Measurements from ENCODE around the gene UBE4B.

Gene UBE4B

GRCh38 chr1:10132852-10133251 lies 100.1 kb downstream of the UBE4B start:
- no peak for TF ChIP-seq CTCF (IDR thresholded peaks at IDR 0.05; ENCODE audit: borderline replicate concordance, insufficient read depth, low read depth, low read length)

DNA sequence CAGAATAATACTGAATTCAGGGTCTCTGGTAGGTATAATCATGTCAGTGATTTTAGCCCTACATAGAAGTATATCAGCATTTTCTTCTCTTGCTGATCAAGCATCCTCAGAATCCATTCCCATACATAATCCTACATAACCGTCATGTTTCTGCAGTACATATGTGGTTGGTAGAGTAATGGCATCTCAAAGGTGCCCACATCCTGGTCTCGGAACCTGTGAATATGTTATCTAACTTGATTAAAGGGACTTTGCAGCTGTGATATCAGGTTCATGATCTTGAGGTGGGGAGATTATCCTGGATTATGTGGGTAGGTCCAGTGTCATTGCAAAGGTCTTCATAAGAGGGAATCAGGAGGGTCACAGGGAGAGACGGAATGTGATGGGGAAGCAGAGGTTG lies 108.2 kb downstream of the UBE4B start:
- TF ChIP-seq CTCF (IDR thresholded peaks at IDR 0.05; ENCODE audit: borderline replicate concordance, insufficient read depth, low read depth, low read length): no peak
- H3K4me3 ChIP-seq (ENCODE audit: low read depth, low read length): no peak overlapping the region

More at GRCh38 chr1:10132852-10133251, 100.1 kb downstream of the UBE4B start:
- H3K4me3 ChIP-seq (ENCODE audit: low read depth, low read length): no peak overlapping the region

DNA sequence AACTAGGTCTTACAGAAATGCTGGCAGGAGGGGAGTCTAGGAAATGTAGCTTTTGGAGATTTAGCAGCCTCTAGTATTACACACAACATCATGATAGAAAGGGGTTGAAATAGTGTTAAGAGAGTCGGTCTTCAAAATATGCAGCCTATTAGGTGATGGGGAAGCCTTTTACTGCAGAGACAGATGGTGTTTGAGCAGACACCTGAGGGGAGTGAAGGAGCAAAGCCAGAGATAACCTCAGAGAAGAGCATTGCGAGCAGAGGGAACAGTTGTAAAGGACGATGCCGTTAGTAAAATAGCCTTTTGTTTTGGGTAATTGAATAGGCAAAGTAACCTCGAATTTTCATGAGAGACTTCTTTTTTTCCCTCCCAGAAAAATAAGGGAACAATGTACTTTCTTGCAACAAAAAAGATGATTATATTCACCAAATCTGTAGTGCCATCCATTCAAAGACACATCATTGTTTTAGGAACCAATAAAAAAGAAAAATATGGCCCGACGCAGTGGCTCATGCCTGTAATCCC lies 111.3 kb downstream of the UBE4B start:
- TF ChIP-seq CTCF (IDR thresholded peaks at IDR 0.05; ENCODE audit: borderline replicate concordance, insufficient read depth, low read depth, low read length): no peak
- no peak overlapping the region for H3K4me3 ChIP-seq (ENCODE audit: low read depth, low read length)

DNA sequence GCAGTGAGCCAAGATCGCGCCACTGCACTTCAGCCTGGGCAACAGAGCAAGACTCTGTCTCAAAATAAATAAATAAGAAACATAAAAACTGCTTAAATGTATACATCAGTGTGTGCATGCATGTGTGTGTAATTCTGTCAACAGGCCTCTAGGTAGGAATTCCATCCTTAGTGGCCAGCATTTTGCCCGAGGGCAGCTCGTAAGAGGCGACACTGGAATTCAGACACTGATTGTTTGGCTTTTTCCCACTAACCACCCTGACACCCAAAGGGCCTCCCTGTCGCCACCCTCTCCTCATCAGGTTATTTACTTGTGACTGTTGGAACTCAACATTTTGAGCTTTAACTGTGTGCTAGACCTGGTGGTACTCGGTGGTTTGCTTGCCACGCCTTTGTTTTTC lies 113.6 kb downstream of the UBE4B start:
- H3K4me3 ChIP-seq (ENCODE audit: low read depth, low read length): no peak overlapping the region
- no peak for TF ChIP-seq CTCF (IDR thresholded peaks at IDR 0.05; ENCODE audit: borderline replicate concordance, insufficient read depth, low read depth, low read length)

DNA sequence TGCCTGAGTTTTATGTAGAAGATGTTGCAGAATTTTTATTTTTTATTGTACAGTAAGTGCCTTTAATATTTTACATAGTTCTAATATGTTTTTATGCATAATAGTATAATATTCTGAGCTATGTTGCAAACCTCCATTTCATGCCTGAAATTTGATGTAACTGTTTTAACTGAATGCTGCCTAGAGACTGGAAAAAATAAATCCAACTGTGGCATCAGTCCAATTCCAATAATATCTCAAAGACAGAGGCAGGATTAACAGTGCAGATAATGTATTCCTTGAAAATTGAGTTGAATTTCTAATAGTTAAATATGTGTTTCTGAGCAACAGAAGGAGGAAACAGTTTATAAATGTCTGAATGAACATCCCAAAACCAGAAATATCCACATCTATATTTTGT lies 116.5 kb downstream of the UBE4B start:
- no peak for TF ChIP-seq CTCF (IDR thresholded peaks at IDR 0.05; ENCODE audit: borderline replicate concordance, insufficient read depth, low read depth, low read length)

DNA sequence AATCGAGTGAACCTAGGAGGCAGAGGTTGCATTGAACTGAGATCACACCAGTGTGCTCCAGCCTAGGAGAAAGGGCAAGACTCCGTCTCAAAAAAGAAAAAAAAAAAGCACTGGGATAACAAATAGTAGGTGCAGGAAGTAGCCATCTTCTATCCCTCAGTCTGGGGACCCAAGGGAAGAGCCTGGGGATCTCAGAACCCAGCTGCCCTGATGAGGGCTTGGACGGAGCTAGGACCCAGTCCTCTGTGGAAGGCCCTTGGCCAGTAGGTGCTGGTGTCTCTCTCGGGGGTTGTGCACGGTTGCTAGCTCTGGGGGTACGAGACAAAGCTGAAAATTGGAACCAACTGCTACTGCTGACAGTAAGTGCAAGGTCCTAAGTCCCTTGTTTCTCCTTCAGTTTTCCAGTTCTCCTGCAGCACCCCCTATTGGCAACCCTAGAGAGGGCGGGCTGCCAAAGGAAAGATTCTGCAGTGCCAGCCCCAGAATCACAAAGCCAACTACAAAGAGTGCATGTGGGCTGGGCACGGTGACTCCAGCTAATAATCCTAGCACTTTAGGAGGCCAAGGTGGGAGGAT lies 120.0 kb downstream of the UBE4B start:
- TF ChIP-seq CTCF (IDR thresholded peaks at IDR 0.05; ENCODE audit: borderline replicate concordance, insufficient read depth, low read depth, low read length): peak; percentile 68

More for the DNA sequence above, 116.5 kb downstream of the UBE4B start:
- no peak overlapping the region for H3K4me3 ChIP-seq (ENCODE audit: low read depth, low read length)

DNA sequence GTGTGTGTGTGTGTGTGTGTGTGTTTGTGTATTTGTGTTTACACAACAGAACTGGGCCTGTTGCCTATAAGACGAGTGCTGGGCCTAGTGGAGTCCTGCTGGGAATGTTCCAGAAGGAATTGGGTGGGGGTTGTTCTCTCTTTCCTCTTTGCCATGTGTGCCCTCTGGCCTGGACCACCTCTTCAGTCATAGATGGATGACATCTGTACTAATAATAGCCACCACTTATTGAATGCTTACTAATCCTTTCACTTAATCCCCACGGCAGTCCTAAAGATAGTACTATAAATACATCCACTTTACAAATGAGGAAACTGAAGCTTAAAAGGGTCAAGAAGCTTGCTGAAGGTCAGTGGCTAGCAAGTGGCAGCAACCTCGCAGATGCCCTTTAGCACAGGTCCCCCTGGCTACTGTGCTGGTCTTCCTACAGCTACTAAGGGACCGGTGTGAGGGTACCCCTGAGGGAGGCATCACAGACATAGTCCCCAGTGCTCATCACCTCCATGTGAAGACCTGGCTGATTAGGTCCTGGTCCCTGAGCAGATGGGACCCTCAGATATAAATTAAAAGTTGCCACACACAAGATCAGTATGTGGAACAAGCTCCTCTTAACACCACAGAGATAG lies 122.4 kb downstream of the UBE4B start:
- TF ChIP-seq CTCF (IDR thresholded peaks at IDR 0.05; ENCODE audit: borderline replicate concordance, insufficient read depth, low read depth, low read length): no peak
- no peak overlapping the region for H3K4me3 ChIP-seq (ENCODE audit: low read depth, low read length)

More for the DNA sequence above, 120.0 kb downstream of the UBE4B start:
- H3K4me3 ChIP-seq (ENCODE audit: low read depth, low read length): no peak overlapping the region

Data from GM12875 (cell line).